CD4-positive, alpha-beta T cell treated with Interleukin-6 for 4 hours (primary cell): ENCODE measurements around the gene SOWAHA.
"Not testable (repeated sequence)": the region's sequence is repeated elsewhere in the genome, so short reads cannot be mapped to it uniquely, and the experiment has no call there.

Experiments used
- DNase-seq: peaks from one replicate; pipeline ENCODE4 v3.0.0-alpha.2; 2020; ENCODE audit warnings: mixed read lengths

The SOWAHA gene

GRCh38 chr5:132778129-132778528 is 35.0 kb upstream of the SOWAHA start:
- DNase-seq: no peak

DNA sequence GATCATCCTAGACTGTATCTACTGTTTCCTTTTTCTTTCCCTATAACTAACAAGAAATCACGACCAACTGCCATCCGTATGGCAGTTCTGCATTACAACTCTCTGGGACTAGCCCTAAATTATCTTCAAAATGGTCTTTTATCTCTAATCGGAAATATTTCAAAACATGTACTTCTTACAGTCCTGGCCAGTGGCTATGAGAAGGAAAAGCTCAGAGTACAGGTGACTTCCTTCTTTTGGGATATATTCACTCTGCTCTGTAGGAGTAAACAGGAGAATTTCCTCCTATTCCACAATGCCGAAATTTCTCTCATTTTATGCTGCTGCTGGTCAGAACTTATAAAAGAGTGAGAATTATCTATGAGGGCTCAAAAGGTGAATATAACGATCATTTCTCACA is 34.2 kb upstream of the SOWAHA start:
- DNase-seq: no peak

DNA sequence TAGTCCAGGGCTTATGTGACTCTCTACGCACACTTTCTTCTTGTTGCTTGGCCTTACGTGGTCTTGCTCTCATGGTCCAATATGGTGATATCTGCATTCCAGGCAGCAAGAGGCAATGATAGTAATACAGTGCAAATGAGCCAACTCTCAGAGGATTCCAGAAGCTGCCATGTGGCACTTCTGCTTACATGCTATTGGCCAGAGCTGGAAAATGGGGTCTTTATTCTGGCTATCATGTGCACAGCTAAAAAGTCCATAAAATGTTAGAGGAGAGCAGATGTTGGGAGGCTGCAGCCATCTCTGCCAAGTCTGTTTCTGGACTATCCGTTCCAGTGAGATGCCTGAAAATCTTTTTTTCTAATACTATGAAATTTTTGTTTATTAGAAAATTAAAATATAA is 33.1 kb upstream of the SOWAHA start:
- no peak for DNase-seq

GRCh38 chr5:132780577-132780976 is 32.5 kb upstream of the SOWAHA start:
- DNase-seq: no peak

DNA sequence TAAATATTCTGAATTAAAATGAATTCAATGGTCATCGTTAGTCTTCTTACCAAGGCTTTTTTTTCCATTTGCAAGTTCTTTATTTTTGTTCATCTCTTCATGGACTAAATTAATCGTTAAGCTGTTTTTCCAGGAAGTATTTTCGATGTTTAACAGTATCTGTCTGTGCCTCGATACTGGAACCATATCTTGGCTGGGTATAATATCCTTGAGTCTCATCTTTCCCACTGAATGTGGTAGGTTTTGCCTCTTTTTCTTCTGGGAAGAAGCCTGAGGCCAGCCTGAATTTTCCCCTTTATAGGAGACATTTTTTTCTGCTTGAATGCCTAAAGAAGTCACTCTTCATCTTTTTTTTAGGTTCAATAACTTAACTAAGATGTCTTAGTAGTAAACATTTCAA is 32.1 kb upstream of the SOWAHA start:
- no peak for DNase-seq

DNA sequence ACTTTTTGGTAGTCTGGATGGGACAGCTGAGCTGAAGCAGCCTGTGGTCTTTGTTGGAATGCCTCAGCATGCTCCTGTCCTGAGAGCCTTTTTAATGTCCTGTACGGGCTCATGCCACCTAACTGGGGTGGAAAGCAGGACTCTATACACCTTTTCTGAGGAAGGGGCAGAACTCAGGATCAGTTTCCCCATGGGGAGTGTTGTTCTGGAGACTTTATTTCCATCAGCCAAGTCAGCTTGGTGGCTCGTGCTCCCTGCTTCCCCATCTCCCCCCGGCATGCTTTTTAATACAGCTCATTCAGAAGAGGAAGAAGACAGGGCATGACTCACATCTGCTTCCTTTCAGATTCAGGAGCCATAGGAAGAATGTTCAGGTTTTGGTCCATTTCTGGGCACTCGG is 31.0 kb upstream of the SOWAHA start:
- DNase-seq: no peak

DNA sequence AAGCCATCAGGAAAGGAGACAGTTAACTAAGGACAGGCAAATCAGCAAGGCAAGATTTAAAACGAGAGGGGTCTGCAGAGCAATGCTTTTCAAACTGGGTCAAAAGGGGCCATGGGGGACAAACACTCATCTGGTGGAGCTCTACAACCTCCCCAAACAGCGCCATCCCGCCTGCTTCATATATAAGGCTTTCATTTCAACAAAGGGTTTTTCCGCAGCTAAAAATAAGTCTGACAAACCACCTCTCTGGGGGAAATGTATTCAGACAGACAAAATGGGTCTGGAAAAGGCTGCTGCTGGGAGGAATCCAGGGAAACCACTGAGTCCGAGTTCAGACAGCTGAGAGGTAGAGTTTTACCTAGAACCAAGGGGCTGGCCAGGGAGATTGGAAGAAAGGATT is 27.7 kb upstream of the SOWAHA start:
- no peak for DNase-seq

DNA sequence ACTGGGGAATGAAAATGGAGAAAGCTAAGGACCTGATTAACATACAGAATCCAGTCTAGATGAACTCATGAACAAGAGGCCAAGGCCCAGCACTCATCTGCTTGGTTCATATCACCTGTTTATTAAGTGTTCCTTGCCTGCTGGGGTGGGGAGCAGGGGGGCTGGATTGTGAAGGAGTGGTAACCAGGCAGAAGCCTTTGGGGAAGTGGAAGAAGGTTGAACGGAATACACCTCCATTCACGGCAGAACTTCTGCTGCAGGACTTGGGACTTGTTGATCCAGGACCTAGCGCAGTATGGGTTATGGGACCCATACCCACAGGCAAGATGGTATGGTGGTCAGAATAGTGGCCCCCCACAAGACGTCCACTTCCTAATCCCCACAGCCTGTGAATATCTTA is 27.2 kb upstream of the SOWAHA start:
- DNase-seq: no peak

- DNase-seq: no peak
Measured at GRCh38 chr5:132787076-132787475, 26.0 kb upstream of the SOWAHA start.

GRCh38 chr5:132788508-132788907 is 24.6 kb upstream of the SOWAHA start:
- no peak for DNase-seq

- DNase-seq: no peak
Measured at GRCh38 chr5:132788990-132789886, 23.9 kb upstream of the SOWAHA start.

DNA sequence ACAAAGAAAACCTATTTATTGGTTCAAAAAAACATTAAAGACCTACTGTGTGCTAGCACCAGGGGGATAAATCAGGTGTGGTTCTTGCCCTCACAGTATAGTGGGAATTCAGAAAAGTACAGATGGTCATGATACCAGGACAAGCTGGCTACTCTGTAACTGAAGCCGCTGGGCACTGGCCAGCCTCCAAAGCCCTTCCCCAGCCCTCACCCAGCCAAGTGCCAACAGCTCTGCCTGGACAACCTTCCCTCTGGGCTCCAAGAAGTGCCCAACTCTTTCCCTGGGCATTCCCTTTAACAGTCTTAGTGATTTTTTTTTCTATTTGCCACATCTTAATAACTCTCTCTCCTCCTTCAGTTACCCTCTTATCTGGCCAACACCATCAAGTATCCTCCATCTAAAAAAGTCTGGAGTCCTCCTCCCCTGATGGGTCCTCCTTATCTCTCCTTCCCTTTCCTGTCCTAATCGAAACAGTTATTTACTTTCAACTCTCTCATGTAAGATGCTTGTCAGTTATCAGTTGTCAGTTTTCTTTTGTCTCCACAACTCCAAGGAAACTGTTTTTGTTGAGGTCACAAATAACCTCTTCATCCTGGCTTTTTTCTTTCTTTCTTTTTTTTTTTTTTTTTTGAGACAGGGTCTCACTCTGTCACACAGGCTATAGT is 22.8 kb upstream of the SOWAHA start:
- no peak for DNase-seq

- DNase-seq: no peak
Measured at GRCh38 chr5:132791026-132791425, 22.1 kb upstream of the SOWAHA start.

- no peak for DNase-seq
Measured at GRCh38 chr5:132797651-132798050, 15.5 kb upstream of the SOWAHA start.

DNA sequence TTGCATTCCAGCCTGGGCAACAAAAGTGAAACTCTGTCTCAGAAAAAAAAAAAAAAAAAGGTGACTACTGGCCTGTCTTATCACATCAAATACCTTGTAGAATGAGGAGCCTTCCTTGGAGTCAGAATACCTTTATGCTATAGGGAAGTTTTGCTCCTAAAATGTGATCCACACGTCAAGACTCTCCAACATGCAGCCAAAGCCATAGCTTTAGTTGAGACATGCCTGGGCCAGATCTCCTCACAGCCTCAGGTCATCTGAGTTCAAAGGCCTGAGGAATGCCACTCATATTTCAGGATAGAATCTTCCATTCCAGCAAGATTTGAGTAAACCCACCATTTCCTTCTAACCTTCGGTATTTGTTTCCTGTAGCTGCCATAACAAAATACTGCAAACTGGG is 13.7 kb upstream of the SOWAHA start:
- no peak for DNase-seq

- no peak for DNase-seq
Measured at GRCh38 chr5:132800545-132800944, 12.6 kb upstream of the SOWAHA start.

- no peak for DNase-seq
Measured at GRCh38 chr5:132802044-132802684, 10.9 kb upstream of the SOWAHA start.

DNA sequence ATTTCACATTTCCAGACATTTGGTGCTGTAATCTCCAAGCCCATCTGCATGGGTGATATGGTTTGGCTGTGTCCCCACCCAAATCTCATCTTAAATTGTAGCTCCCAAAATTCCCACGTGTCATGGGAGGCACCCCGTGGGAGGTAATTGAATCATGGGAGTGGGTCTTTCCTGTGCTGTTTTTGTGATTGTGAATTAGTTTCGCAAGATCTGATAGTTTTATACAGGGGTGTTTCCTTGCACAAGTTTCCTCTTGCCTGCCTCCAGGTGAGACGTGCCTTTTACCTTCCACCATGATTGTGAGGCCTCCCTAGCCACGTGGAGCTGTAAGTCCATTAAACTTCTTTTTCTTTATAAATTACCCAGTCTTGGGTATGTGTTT is 10.4 kb upstream of the SOWAHA start:
- not testable (repeated sequence) for DNase-seq

DNA sequence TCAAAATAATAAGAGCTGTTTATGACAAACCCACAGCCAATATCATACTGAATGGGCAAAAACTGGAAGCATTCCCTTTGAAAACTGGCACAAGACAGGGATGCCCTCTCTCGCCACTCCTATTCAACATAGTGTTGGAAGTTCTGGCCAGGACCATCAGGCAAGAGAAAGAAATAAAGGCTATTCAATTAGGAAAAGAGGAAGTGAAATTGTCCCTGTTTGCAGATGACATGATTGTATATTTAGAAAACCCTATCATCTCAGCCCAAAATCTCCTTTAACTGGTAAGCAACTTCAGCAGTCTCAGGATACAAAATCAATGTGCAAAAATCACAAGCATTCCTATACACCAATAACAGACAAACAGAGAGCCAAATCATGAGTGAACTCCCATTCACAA is 8.9 kb upstream of the SOWAHA start:
- not testable (repeated sequence) for DNase-seq

GRCh38 chr5:132805872-132806271 is 7.2 kb upstream of the SOWAHA start:
- not testable (repeated sequence) for DNase-seq

GRCh38 chr5:132806804-132807162 is 6.3 kb upstream of the SOWAHA start:
- not testable (repeated sequence) for DNase-seq

- no peak for DNase-seq
Measured at GRCh38 chr5:132807163-132807838, 5.8 kb upstream of the SOWAHA start.

- no peak for DNase-seq
Measured at GRCh38 chr5:132808448-132808847, 4.7 kb upstream of the SOWAHA start.
